Prostate gland (tissue), 2 donors: ENCODE data around the gene FBXL2. TPM values are rescaled to one million over a fixed set of nuclear protein-coding genes. Genes with fewer than 3 reads are reported as not detected.

Source experiments
- DNase-seq: peaks from one replicate; pipeline ENCODE4 v3.0.0-alpha.2; 2019; ENCODE audit warnings: low spot score
- H3K27ac ChIP-seq, 2 donors: fragments of 200-600 bp; sonication (generic); 2 replicates each; pipeline ENCODE4 v1.5.1; 2017 to 2019
- H3K27me3 ChIP-seq: fragments of 200-600 bp; sonication (generic); replicated peaks from 2 replicates; pipeline ENCODE4 v1.5.1; 2019; ENCODE audit not compliant: insufficient read depth
- H3K36me3 ChIP-seq, 2 donors: fragments of 200-600 bp; sonication (generic); 1 replicate in 1 of 2; 2 replicates in 1 of 2; pipeline versions ENCODE4 v1.5.1 to v1.8.1; 2017 to 2019
- H3K4me1 ChIP-seq: fragments of 200-600 bp; sonication (generic); replicated peaks from 2 replicates; pipeline ENCODE4 v1.5.1; 2019
- H3K4me3 ChIP-seq, 2 donors: fragments of 200-600 bp; sonication (generic); 2 replicates each; pipeline ENCODE4 v1.5.1; 2017 to 2019
- H3K9me3 ChIP-seq: fragments of 200-600 bp; sonication (generic); 2 replicates; pipeline ENCODE4 v1.5.1; 2017
- CTCF ChIP-seq, 4 experiments: fragments of 200-600 bp in 2 of 4; fragments of 450-650 bp in 2 of 4; sonication (generic) in 2 of 4; IDR thresholded peaks; 1 replicate in 3 of 4; 2 replicates in 1 of 4; pipeline ENCODE4 v1.5.1; 2016 to 2019; ENCODE audit warnings: antibody characterized with exemption in 4 of 4, mild to moderate bottlenecking in 2 of 4, moderate library complexity in 2 of 4
- POLR2A ChIP-seq: fragments of 450-650 bp; IDR thresholded peaks from one replicate; pipeline ENCODE4 v1.6.1; 2016; ENCODE audit warnings: antibody characterized with exemption, mild to moderate bottlenecking
- POLR2AphosphoS5 ChIP-seq: sonication (generic); formaldehyde crosslinking; IDR thresholded peaks from one replicate; pipeline ENCODE4 v1.6.1; 2017; ENCODE audit warnings: antibody characterized with exemption
- WGBS: methylation state at CpG from one replicate; pipeline ENCODE4 v1.1.5; 2018; 5-methylcytosine and 5-hydroxymethylcytosine counted together
- intact Hi-C: fragments of 100-400 bp; cut with DNase I; formaldehyde crosslinking; loops from one replicate; pipeline ENCODE4 v1.14.2; 2022
- total RNA-seq, 2 donors: library from RNA; depleted of rRNA; stranded (reverse); fragments of >200 nt; gene quantifications; one replicate each; pipeline ENCODE4 v1.1.0, GENCODE V29; 2016

The FBXL2 gene
- total RNA-seq, 2 donors from 2014 or later: 3.7 to 16.6 TPM

GRCh38 chr3:33364060-33364459, 86.8 kb downstream of the FBXL2 start:
- H3K4me3 ChIP-seq: no peak overlapping the region
- intact Hi-C loops: no loop called here
- H3K36me3 ChIP-seq: no peaks in the 10 kb centered on the region
- DNase-seq: no peak
- no peaks in the 10 kb centered on the region for H3K27me3 ChIP-seq
- no peaks in the 10 kb centered on the region for H3K4me1 ChIP-seq
- no peak overlapping the region for H3K27ac ChIP-seq
- no peaks in the 10 kb centered on the region for H3K9me3 ChIP-seq
- no peak for TF ChIP-seq CTCF (IDR thresholded peaks at IDR 0.05)
- TF ChIP-seq POLR2A: no peak
- TF ChIP-seq POLR2AphosphoS5: no peak

GRCh38 chr3:33364531-33365128, 87.4 kb downstream of the FBXL2 start:
- 91% methylated on average over 10 of the region's 10 CpGs for WGBS
- no peaks in the 10 kb centered on the region for H3K4me1 ChIP-seq
- no peaks in the 10 kb centered on the region for H3K9me3 ChIP-seq
- no peaks in the 10 kb centered on the region for H3K36me3 ChIP-seq
- no peak overlapping the region for H3K27ac ChIP-seq
- no peak overlapping the region for H3K4me3 ChIP-seq
- no peak for DNase-seq
- intact Hi-C loops: no loop called here
- H3K27me3 ChIP-seq: no peaks in the 10 kb centered on the region
- TF ChIP-seq POLR2A (no peak), CTCF (IDR thresholded peaks at IDR 0.05) (no peak), POLR2AphosphoS5 (no peak)

GRCh38 chr3:33372218-33373081, 95.2 kb downstream of the FBXL2 start:
- intact Hi-C loops: loop anchor here (1.0 to 5.0 kb wide), 2 partner anchors 241 to 425 kb away; no protein-coding TSS in a partner anchor
- H3K4me3 ChIP-seq: no peak overlapping the region

GRCh38 chr3:33373082-33373437, 95.8 kb downstream of the FBXL2 start:
- no peaks in the 10 kb centered on the region for H3K27me3 ChIP-seq
- no peak overlapping the region for H3K27ac ChIP-seq
- H3K36me3 ChIP-seq: no peaks in the 10 kb centered on the region
- TF ChIP-seq POLR2A (no peak), POLR2AphosphoS5 (no peak), CTCF (IDR thresholded peaks at IDR 0.05) (no peak)
- no peaks in the 10 kb centered on the region for H3K9me3 ChIP-seq
- intact Hi-C loops: loop anchor here (1.0 to 5.0 kb wide), 2 partner anchors 242 to 426 kb away; no protein-coding TSS in a partner anchor
- 44% methylated on average over 6 of the region's 6 CpGs for WGBS
- no peak for DNase-seq
- H3K4me3 ChIP-seq: no peak overlapping the region
- no peaks in the 10 kb centered on the region for H3K4me1 ChIP-seq

More at GRCh38 chr3:33372218-33373081, 95.2 kb downstream of the FBXL2 start:
- H3K36me3 ChIP-seq: no peaks in the 10 kb centered on the region
- WGBS: 52% methylated on average over 14 of the region's 14 CpGs
- no peak overlapping the region for H3K27ac ChIP-seq
- no peaks in the 10 kb centered on the region for H3K27me3 ChIP-seq
- peak; percentile 27 for DNase-seq
- H3K9me3 ChIP-seq: no peaks in the 10 kb centered on the region
- no peaks in the 10 kb centered on the region for H3K4me1 ChIP-seq
- TF ChIP-seq CTCF (IDR thresholded peaks at IDR 0.05) (peak; percentile 72 to 82 (median 80)), POLR2A (no peak)
